SKM-1 treated with dmso at 0.1 percent for 144 hours (cell line): ENCODE data around the gene SPACA5B.
"Not testable (repeated sequence)": the region's sequence is repeated elsewhere in the genome, so short reads cannot be mapped to it uniquely, and the experiment has no call there.

Source experiments
- DNase-seq: peaks from one replicate; lab custom pipeline; 2025; ENCODE audit not compliant: unreplicated experiment; lab: John Stamatoyannopoulos, UW

SPACA5B gene

GRCh38 chrX:48130326-48130725 lies at the start of gene SPACA5B:
Gene SPACA5B, plus strand, starts transcription at chrX:48130626. Its CDS starts 62 bp downstream, at chrX:48130688.
- DNase-seq, result not testable (repeated sequence)

- peak; percentile 13 for DNase-seq
Observed at GRCh38 chrX:48083212-48083611, 47.2 kb upstream of the SPACA5B start.

GRCh38 chrX:48083706-48084105 lies 46.7 kb upstream of the SPACA5B start:
- no peak for DNase-seq

GRCh38 chrX:48086082-48086481 lies 44.3 kb upstream of the SPACA5B start:
- no peak for DNase-seq

- no peak for DNase-seq
Observed at GRCh38 chrX:48090123-48090522, 40.3 kb upstream of the SPACA5B start.

GRCh38 chrX:48092558-48092957 lies 37.9 kb upstream of the SPACA5B start:
- DNase-seq, result not testable (repeated sequence)

GRCh38 chrX:48101443-48101842 lies 29.0 kb upstream of the SPACA5B start:
- DNase-seq, result no peak

- no peak for DNase-seq
Observed at GRCh38 chrX:48102874-48103374, 27.5 kb upstream of the SPACA5B start.

- DNase-seq, result no peak
Observed at GRCh38 chrX:48107717-48108116, 22.7 kb upstream of the SPACA5B start.

- DNase-seq, result not testable (repeated sequence)
Observed at GRCh38 chrX:48125286-48125685, 5.1 kb upstream of the SPACA5B start.

GRCh38 chrX:48132308-48132844 lies 1.9 kb downstream of the SPACA5B start:
- DNase-seq, result not testable (repeated sequence)

- DNase-seq, result not testable (repeated sequence)
Observed at GRCh38 chrX:48139076-48139475, 8.7 kb downstream of the SPACA5B start.

- DNase-seq, result not testable (repeated sequence)
Observed at GRCh38 chrX:48141810-48142508, 11.5 kb downstream of the SPACA5B start.

GRCh38 chrX:48142697-48143096 lies 12.3 kb downstream of the SPACA5B start:
- DNase-seq, result not testable (repeated sequence)

GRCh38 chrX:48153769-48154168 lies 23.3 kb downstream of the SPACA5B start:
- DNase-seq, result no peak

- DNase-seq, result no peak
Observed at GRCh38 chrX:48154796-48155195, 24.4 kb downstream of the SPACA5B start.

- DNase-seq, result no peak
Observed at GRCh38 chrX:48156014-48156413, 25.6 kb downstream of the SPACA5B start.

- no peak for DNase-seq
Observed at GRCh38 chrX:48165241-48165640, 34.8 kb downstream of the SPACA5B start.

- not testable (repeated sequence) for DNase-seq
Observed at GRCh38 chrX:48166322-48166721, 35.9 kb downstream of the SPACA5B start.

GRCh38 chrX:48179691-48180090 lies 49.3 kb downstream of the SPACA5B start:
- no peak for DNase-seq

GRCh38 chrX:48180811-48181210 lies 50.4 kb downstream of the SPACA5B start:
- no peak for DNase-seq

- DNase-seq, result not testable (repeated sequence)
Observed at GRCh38 chrX:48181882-48182281, 51.5 kb downstream of the SPACA5B start.
